Measurements from ENCODE around the gene SH3TC1.

SH3TC1 gene

DNA sequence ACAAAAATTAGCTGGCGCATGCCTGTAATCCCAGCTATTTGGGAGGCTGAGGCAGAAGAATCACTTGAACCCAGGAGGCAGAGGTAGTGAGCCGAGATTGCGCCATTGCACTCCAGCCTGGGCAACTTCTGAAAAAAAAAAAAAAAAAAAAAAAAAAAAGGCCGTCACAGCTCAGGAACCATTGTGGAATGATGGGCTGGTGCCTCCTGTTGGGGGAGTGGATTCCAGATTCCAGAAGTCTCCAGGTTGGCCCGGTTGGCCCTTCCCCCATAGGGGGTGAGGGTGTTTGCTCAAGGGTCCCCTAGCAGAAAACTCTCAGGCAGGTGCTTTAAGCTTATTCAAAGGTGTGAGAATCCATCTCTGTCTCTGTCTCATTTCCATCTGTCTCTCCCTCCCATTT lies 11.5 kb downstream of the SH3TC1 start:
- 60% methylated on average over 2 of the region's 5 CpGs; no CpG with 5 or more reads in 1 of the 2 experiments for WGBS, 2 experiments (ENCODE audit: insufficient coverage in 2 of 2)
- H3K9me3 ChIP-seq (ENCODE audit: control insufficient read depth, low read length), result no peaks in the 10 kb centered on the region
- H3K36me3 ChIP-seq (ENCODE audit: control insufficient read depth, insufficient read depth, low read length), result no peaks in the 10 kb centered on the region
- peaks cover 10% of the 10 kb centered on the region for H3K4me1 ChIP-seq (ENCODE audit: control insufficient read depth, insufficient read depth, low read length, poor library complexity, severe bottlenecking)
- H3K4me3 ChIP-seq (ENCODE audit: extremely low read depth, insufficient read depth, low read length, poor library complexity, severe bottlenecking), result no peak overlapping the region
- no peak overlapping the region for H3K27ac ChIP-seq (ENCODE audit: low read depth, low read length, severe bottlenecking)

DNA sequence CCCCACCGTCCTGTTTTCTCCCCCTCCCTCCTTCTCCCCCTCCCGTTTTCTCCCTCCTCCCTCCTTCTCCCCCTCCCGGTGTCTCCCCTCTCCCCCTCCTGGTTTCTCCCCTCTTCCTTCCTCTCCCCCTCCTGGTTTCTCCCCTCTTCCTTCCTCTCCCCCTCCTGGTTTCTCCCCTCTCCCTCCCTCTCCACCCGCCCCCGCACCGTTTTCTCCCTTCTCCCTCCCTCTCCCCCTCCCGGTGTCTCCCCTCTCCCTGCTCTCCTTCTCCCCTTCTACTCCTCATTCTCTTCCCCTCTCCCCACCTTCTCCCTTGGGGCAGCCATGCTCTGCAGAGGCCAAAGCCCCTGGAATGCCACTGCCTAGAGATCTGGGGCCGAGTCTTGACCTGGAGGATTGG lies 12.2 kb downstream of the SH3TC1 start:
- H3K4me1 ChIP-seq (ENCODE audit: control insufficient read depth, insufficient read depth, low read length, poor library complexity, severe bottlenecking), result peaks cover 4% of the 10 kb centered on the region
- H3K9me3 ChIP-seq (ENCODE audit: control insufficient read depth, low read length), result no peaks in the 10 kb centered on the region
- no peak overlapping the region for H3K4me3 ChIP-seq (ENCODE audit: extremely low read depth, insufficient read depth, low read length, poor library complexity, severe bottlenecking)
- no peaks in the 10 kb centered on the region for H3K36me3 ChIP-seq (ENCODE audit: control insufficient read depth, insufficient read depth, low read length)
- 41 to 57% methylated on average over 1 to 3 of the region's 8 CpGs for WGBS, 2 experiments (ENCODE audit: insufficient coverage in 2 of 2)
- no peak overlapping the region for H3K27ac ChIP-seq (ENCODE audit: low read depth, low read length, severe bottlenecking)

DNA sequence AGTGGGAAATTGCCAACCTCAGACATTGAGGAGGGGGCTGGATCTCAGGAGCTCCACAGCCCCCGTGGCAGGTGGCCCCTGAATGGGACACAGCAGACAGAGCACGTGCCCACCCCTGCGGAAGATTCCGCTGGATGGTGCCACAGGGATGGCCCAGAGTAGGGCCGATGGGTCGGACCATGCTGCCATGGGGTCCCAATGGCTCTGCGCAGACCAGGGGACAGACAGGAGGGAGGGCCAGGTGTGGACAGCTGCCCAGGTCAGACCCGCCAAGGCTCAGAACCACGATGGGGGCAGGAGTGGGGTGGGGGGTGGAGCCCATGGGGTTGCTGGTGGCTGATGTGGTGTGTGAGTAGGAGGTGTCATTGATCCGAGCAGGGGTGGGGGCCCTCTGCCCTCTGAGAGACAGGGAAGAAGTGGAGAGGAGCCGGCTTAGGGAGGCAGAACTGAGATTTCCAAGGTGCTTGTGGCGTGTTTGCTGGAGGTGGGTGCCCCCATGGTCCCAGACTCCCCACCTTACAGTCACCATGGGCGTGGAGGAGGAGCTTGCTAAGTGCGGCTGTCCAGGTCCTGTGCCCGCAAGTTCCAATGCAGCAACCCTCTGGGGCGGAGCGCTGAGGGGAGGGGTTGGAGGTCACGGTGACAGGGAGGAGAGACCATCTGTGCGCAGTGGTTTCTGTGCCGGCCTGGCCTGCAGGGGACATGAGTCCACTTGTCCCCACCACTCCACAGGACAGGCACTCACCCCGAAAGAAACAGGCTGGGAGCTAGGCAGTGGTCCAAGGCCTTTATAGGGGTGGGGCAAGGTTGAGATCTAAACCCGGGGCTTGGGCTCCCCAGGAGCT lies 12.9 kb downstream of the SH3TC1 start:
- no peak overlapping the region for H3K4me3 ChIP-seq (ENCODE audit: extremely low read depth, insufficient read depth, low read length, poor library complexity, severe bottlenecking)
- H3K4me1 ChIP-seq (ENCODE audit: control insufficient read depth, insufficient read depth, low read length, poor library complexity, severe bottlenecking), result peaks cover 3% of the 10 kb centered on the region
- WGBS, 2 experiments (ENCODE audit: insufficient coverage in 2 of 2), result 82 to 86% methylated on average over 12 to 18 of the region's 22 CpGs
- no peak overlapping the region for H3K27ac ChIP-seq (ENCODE audit: low read depth, low read length, severe bottlenecking)
- H3K9me3 ChIP-seq (ENCODE audit: control insufficient read depth, low read length), result no peaks in the 10 kb centered on the region
- no peaks in the 10 kb centered on the region for H3K36me3 ChIP-seq (ENCODE audit: control insufficient read depth, insufficient read depth, low read length)

DNA sequence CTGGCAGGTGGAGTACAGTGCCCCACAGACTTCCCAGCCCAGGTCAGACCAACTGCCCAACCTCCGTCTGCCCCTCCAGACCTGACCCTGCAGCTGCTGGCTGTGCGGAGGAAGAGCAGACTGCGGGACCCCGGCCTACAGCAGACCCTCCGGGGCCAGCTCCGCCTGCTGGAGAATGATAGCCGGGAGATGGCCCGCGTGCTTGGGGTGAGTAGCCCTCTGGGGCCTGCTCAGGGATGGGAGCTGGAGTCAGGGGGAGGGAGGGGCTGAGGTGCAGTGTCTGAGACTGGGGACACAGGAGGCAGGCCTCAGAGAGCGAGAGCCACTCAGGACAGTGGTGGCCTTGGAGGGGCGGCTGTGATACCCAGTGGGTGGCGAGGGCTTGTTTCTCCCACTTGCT lies 13.5 kb downstream of the SH3TC1 start:
- H3K4me3 ChIP-seq (ENCODE audit: extremely low read depth, insufficient read depth, low read length, poor library complexity, severe bottlenecking), result no peak overlapping the region
- H3K9me3 ChIP-seq (ENCODE audit: control insufficient read depth, low read length), result no peaks in the 10 kb centered on the region
- H3K36me3 ChIP-seq (ENCODE audit: control insufficient read depth, insufficient read depth, low read length), result no peaks in the 10 kb centered on the region
- WGBS, 2 experiments (ENCODE audit: insufficient coverage in 2 of 2), result 81 to 91% methylated on average over 6 to 12 of the region's 12 CpGs
- H3K4me1 ChIP-seq (ENCODE audit: control insufficient read depth, insufficient read depth, low read length, poor library complexity, severe bottlenecking), result peaks cover 3% of the 10 kb centered on the region
- H3K27ac ChIP-seq (ENCODE audit: low read depth, low read length, severe bottlenecking), result no peak overlapping the region

DNA sequence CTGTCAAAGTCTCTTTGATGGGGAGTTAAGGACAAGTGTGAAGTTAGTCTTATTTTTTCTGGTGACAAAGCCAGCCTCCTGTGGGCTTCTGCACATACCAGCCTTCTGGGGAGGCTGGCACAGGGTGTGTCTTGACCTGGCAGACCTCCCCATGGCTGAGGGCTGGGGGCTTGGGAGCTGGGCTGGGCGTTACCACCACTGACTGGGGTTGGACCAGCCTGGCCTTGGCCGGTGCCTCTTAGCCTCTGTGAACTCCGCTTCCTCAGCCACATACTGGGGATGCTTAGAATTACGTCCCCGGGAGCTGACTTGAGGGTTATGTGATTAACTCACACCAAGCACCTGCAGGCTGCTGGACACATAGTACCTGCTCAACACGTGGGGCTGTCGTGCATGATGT lies 14.0 kb downstream of the SH3TC1 start:
- Histone ChIP-seq H3K27ac (ENCODE audit: low read depth, low read length, severe bottlenecking) (no peak overlapping the region), H3K4me1 (ENCODE audit: control insufficient read depth, insufficient read depth, low read length, poor library complexity, severe bottlenecking) (peaks cover 3% of the 10 kb centered on the region), H3K9me3 (ENCODE audit: control insufficient read depth, low read length) (no peaks in the 10 kb centered on the region), H3K4me3 (ENCODE audit: extremely low read depth, insufficient read depth, low read length, poor library complexity, severe bottlenecking) (no peak overlapping the region), H3K36me3 (ENCODE audit: control insufficient read depth, insufficient read depth, low read length) (no peaks in the 10 kb centered on the region)
- 81 to 84% methylated on average over 7 of the region's 7 CpGs for WGBS, 2 experiments (ENCODE audit: insufficient coverage in 2 of 2)

DNA sequence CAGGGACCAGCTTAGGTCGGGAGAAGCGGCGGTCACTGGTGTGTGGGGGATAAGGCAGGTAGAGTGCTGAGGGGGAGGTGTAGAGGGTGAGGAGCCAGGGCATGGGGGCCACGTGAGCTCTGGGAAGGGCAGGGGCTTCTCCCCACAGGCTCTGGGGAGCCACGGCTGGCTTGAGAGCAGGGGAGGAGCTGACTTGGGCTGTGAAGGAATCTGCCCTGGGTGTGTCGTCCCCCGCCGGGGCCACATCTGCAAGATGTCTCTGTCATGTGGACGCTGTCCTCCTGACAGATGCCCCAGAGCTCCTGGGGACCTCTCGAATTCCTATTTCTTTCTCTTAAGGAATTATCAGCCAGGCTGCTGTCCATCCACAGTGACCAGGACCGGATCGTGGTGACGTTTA lies 15.0 kb downstream of the SH3TC1 start:
- H3K9me3 ChIP-seq (ENCODE audit: control insufficient read depth, low read length), result no peaks in the 10 kb centered on the region
- no peak overlapping the region for H3K27ac ChIP-seq (ENCODE audit: low read depth, low read length, severe bottlenecking)
- H3K4me1 ChIP-seq (ENCODE audit: control insufficient read depth, insufficient read depth, low read length, poor library complexity, severe bottlenecking), result peaks cover 3% of the 10 kb centered on the region
- no peaks in the 10 kb centered on the region for H3K36me3 ChIP-seq (ENCODE audit: control insufficient read depth, insufficient read depth, low read length)
- 87 to 90% methylated on average over 10 to 13 of the region's 13 CpGs for WGBS, 2 experiments (ENCODE audit: insufficient coverage in 2 of 2)
- no peak overlapping the region for H3K4me3 ChIP-seq (ENCODE audit: extremely low read depth, insufficient read depth, low read length, poor library complexity, severe bottlenecking)

DNA sequence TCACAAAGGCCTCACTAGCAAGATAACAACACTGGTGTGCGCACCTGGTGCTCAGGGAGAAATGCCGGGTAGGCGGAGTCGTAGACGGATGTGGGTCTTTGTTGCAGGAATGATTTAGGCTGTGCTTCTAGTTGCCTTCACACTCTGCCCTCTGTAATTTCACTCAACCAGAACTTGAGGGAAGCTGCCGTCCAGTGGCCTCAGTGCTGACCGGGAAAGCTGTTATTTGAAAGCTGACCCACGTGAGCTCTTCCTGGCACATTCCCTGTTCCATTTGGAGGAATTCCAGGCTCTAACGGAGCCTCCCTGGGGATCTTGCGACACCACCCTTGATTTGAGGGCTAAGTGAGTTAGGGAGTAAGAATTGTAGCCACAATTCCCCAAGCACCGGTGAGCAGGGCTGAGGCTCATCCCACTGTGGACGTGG lies 15.9 kb downstream of the SH3TC1 start:
- H3K27ac ChIP-seq (ENCODE audit: low read depth, low read length, severe bottlenecking), result no peak overlapping the region
- WGBS, 2 experiments (ENCODE audit: insufficient coverage in 2 of 2), result 83 to 85% methylated on average over 10 to 12 of the region's 12 CpGs
- no peaks in the 10 kb centered on the region for H3K36me3 ChIP-seq (ENCODE audit: control insufficient read depth, insufficient read depth, low read length)
- H3K4me3 ChIP-seq (ENCODE audit: extremely low read depth, insufficient read depth, low read length, poor library complexity, severe bottlenecking), result no peak overlapping the region
- H3K9me3 ChIP-seq (ENCODE audit: control insufficient read depth, low read length), result no peaks in the 10 kb centered on the region
- peaks cover 3% of the 10 kb centered on the region for H3K4me1 ChIP-seq (ENCODE audit: control insufficient read depth, insufficient read depth, low read length, poor library complexity, severe bottlenecking)

DNA sequence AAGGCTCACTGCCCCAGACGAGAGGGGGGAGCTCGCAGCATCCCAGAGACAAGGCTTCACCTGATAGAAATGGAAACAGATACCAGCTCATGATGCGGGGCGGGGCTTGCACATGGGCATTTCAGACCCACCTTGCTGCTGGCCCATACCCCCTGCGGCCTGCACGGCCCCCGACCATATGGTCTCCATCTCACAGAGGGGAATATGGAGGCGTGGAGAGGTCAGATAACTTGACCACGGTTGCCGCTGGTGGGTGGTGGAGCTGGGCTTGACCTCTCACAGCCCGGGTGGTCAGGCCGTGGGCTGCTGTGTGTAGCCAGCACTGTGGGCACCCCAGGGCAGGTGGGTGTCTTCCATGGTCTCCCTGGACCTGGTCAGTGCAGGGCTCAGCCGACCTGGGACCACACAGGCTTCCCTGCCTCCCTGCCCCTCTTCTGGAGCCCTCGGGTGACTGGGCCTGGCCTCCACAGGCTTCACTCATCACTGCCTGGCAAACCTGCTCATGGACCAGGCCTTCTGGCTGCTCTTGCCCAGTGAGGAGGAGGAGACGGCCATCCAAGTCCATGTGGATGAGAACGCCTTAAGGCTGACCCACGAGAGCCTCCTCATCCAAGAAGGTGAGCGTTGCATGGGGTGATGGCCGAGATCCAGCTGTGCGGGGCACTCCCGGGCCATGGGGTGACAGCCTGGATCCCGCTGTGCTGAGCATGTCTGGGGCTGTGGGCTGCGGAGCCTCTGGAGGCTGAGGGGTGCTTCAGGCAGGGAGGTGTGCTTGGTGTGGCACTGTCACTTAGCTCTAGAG lies 16.8 kb downstream of the SH3TC1 start:
- H3K4me1 ChIP-seq (ENCODE audit: control insufficient read depth, insufficient read depth, low read length, poor library complexity, severe bottlenecking), result peaks cover 3% of the 10 kb centered on the region
- H3K4me3 ChIP-seq (ENCODE audit: extremely low read depth, insufficient read depth, low read length, poor library complexity, severe bottlenecking), result no peak overlapping the region
- WGBS, 2 experiments (ENCODE audit: insufficient coverage in 2 of 2), result 93 to 96% methylated on average over 17 to 23 of the region's 23 CpGs
- H3K9me3 ChIP-seq (ENCODE audit: control insufficient read depth, low read length), result no peaks in the 10 kb centered on the region
- no peak overlapping the region for H3K27ac ChIP-seq (ENCODE audit: low read depth, low read length, severe bottlenecking)
- H3K36me3 ChIP-seq (ENCODE audit: control insufficient read depth, insufficient read depth, low read length), result no peaks in the 10 kb centered on the region

DNA sequence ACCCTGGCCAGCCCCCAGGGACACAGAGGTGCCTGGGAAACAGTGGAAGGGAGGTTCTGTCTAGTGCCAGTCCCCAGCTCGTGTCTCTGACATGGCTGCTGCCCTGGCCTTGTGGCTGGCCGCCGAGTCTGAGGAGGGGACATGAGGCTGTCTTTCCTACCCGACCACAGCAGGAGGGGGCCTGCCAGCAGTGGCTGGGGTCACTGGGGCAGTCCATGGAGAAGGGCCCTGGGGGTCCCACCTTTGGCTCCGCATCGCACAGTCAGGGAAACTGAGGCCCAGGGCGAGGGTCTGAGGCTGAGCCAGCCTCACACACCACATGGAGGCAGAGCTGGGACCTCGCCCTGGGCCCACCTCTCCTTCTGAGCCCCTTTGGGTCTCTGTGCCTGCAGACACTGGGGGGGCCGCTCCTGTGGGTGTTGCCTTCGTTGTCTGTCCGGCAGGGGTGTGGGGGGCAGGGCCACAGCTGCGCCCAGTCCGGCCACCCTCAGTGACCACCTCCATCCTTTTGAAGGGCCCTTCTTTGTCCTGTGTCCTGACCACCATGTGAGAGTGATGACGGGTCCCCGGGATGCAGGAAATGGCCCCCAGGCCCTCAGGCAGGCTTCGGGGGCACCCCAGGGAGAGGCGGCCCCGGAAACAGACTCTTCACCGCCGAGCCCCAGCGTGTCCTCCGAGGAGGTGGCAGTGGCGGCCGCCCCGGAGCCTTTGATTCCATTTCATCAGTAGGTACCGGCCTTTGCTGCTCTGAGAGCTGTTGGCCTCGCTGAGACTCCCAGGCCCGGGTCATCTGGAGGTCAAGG lies 17.6 kb downstream of the SH3TC1 start:
- no peak overlapping the region for H3K4me3 ChIP-seq (ENCODE audit: extremely low read depth, insufficient read depth, low read length, poor library complexity, severe bottlenecking)
- WGBS, 2 experiments (ENCODE audit: insufficient coverage in 2 of 2), result 89 to 90% methylated on average over 26 of the region's 28 CpGs
- peaks cover 3% of the 10 kb centered on the region for H3K4me1 ChIP-seq (ENCODE audit: control insufficient read depth, insufficient read depth, low read length, poor library complexity, severe bottlenecking)
- no peak overlapping the region for H3K27ac ChIP-seq (ENCODE audit: low read depth, low read length, severe bottlenecking)
- no peaks in the 10 kb centered on the region for H3K36me3 ChIP-seq (ENCODE audit: control insufficient read depth, insufficient read depth, low read length)
- H3K9me3 ChIP-seq (ENCODE audit: control insufficient read depth, low read length), result no peaks in the 10 kb centered on the region

DNA sequence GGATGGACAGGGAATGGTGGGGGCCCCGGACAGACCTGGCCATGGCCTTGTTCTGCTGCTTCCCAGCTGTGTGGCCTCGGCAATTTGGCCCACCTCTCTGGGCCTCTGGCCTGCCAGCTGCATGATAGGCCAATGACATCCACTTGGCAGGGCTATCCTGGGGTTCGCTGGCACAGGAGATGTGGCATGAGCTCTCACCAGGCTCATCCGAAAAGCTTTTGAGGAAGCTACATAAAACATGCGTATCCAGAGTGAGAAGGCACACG lies 18.1 kb downstream of the SH3TC1 start:
- WGBS, 2 experiments (ENCODE audit: insufficient coverage in 2 of 2), result 92 to 97% methylated on average over 6 of the region's 6 CpGs
- no peak overlapping the region for H3K27ac ChIP-seq (ENCODE audit: low read depth, low read length, severe bottlenecking)
- H3K4me3 ChIP-seq (ENCODE audit: extremely low read depth, insufficient read depth, low read length, poor library complexity, severe bottlenecking), result no peak overlapping the region
- peaks cover 2% of the 10 kb centered on the region for H3K4me1 ChIP-seq (ENCODE audit: control insufficient read depth, insufficient read depth, low read length, poor library complexity, severe bottlenecking)
- H3K9me3 ChIP-seq (ENCODE audit: control insufficient read depth, low read length), result no peaks in the 10 kb centered on the region
- H3K36me3 ChIP-seq (ENCODE audit: control insufficient read depth, insufficient read depth, low read length), result no peaks in the 10 kb centered on the region

Measured in mesodermal cell (in vitro differentiated cells).